Osteoblast (primary cell): ENCODE results near the gene RANBP17. TPM values are rescaled to one million over a fixed set of nuclear protein-coding genes. Genes with fewer than 3 reads are reported as not detected.

Experiments used
- DNase-seq: peaks from one replicate; pipeline ENCODE4 v3.0.0; 2011; ENCODE audit warnings: low spot score, mixed read lengths; ENCODE audit not compliant: insufficient read length; ENCODE audit errors: missing footprints
- H2AFZ ChIP-seq: 2 replicates; pipeline ENCODE4 v1.6.0; 2011; ENCODE audit warnings: mild to moderate bottlenecking, low read length
- H3K27ac ChIP-seq: 2 replicates; pipeline ENCODE4 v1.5.1; 2011; ENCODE audit warnings: mild to moderate bottlenecking, low read depth, low read length, moderate library complexity
- H3K27me3 ChIP-seq: 2 replicates; pipeline ENCODE4 v1.6.0; 2012; ENCODE audit warnings: mild to moderate bottlenecking, control low read depth, inconsistent platforms, low read length, moderate library complexity; ENCODE audit not compliant: insufficient read depth
- H3K36me3 ChIP-seq: 2 replicates; pipeline ENCODE4 v1.5.1; 2011; ENCODE audit warnings: mild to moderate bottlenecking, low read length, control low read depth, moderate library complexity; ENCODE audit not compliant: insufficient read depth
- H3K4me1 ChIP-seq: 2 replicates; pipeline ENCODE4 v1.5.1; 2011; ENCODE audit warnings: mild to moderate bottlenecking, low read length, control low read depth, moderate library complexity; ENCODE audit not compliant: insufficient read depth
- H3K4me2 ChIP-seq: 2 replicates; pipeline ENCODE4 v1.6.0; 2011; ENCODE audit warnings: mild to moderate bottlenecking, low read length; ENCODE audit not compliant: insufficient read depth
- H3K4me3 ChIP-seq: fragments of 200-600 bp; sonication (generic); 3 replicates; pipeline ENCODE4 v1.5.1; 2012; ENCODE audit warnings: mild to moderate bottlenecking, low read length, inconsistent platforms; ENCODE audit not compliant: insufficient read depth
- H3K79me2 ChIP-seq: 2 replicates; pipeline ENCODE4 v1.6.0; 2012; ENCODE audit warnings: mild to moderate bottlenecking, low read length, control low read depth, inconsistent platforms; ENCODE audit not compliant: insufficient read depth
- H3K9me3 ChIP-seq: 2 replicates; pipeline ENCODE4 v1.5.1; 2011; ENCODE audit warnings: low read depth, low read length, control low read depth
- H4K20me1 ChIP-seq: 2 replicates; pipeline ENCODE4 v1.6.0; 2012; ENCODE audit warnings: mild to moderate bottlenecking, low read length, control low read depth; ENCODE audit not compliant: insufficient read depth
- CTCF ChIP-seq: IDR thresholded peaks from 2 replicates; pipeline ENCODE4 v1.5.1; 2011; ENCODE audit warnings: mild to moderate bottlenecking, low read depth, low read length, moderate library complexity; ENCODE audit errors: extremely low read depth
- total RNA-seq: library from RNA; depleted of rRNA; stranded (reverse); fragments of >200 nt; gene quantifications from 2 replicates; pipeline ENCODE4 v1.2.3, GENCODE V29; 2012

The RANBP17 gene
- total RNA-seq, 1 donor, result 4.0 TPM

- DNase-seq, result no peak
- Histone ChIP-seq H3K4me3 (no peak overlapping the region), H3K27ac (no peak overlapping the region), H2AFZ (no peak overlapping the region), H3K79me2 (no peaks in the 10 kb centered on the region), H3K4me1 (no peaks in the 10 kb centered on the region), H3K27me3 (no peaks in the 10 kb centered on the region), H4K20me1 (no peaks in the 10 kb centered on the region), H3K4me2 (no peak overlapping the region), H3K9me3 (no peaks in the 10 kb centered on the region), H3K36me3 (no peaks in the 10 kb centered on the region)
- no peak for TF ChIP-seq CTCF
Observed at GRCh38 chr5:171107669-171108068, 245.9 kb downstream of the RANBP17 start.

- TF ChIP-seq CTCF, result no peak
- H3K27me3 ChIP-seq, result no peaks in the 10 kb centered on the region
- no peak overlapping the region for H2AFZ ChIP-seq
Observed at GRCh38 chr5:171115519-171115918, 253.7 kb downstream of the RANBP17 start.

GRCh38 chr5:171116719-171117118 is 254.9 kb downstream of the RANBP17 start:
- no peak overlapping the region for H3K4me3 ChIP-seq
- H3K27ac ChIP-seq, result no peak overlapping the region
- no peaks in the 10 kb centered on the region for H3K27me3 ChIP-seq
- no peak for TF ChIP-seq CTCF
- H3K9me3 ChIP-seq, result no peaks in the 10 kb centered on the region
- no peaks in the 10 kb centered on the region for H3K4me1 ChIP-seq
- no peak overlapping the region for H3K4me2 ChIP-seq
- DNase-seq, result no peak
- no peaks in the 10 kb centered on the region for H3K36me3 ChIP-seq
- H2AFZ ChIP-seq, result no peak overlapping the region
- no peaks in the 10 kb centered on the region for H4K20me1 ChIP-seq
- H3K79me2 ChIP-seq, result no peaks in the 10 kb centered on the region

More at GRCh38 chr5:171115519-171115918, 253.7 kb downstream of the RANBP17 start:
- no peaks in the 10 kb centered on the region for H3K36me3 ChIP-seq
- no peak overlapping the region for H3K27ac ChIP-seq
- no peaks in the 10 kb centered on the region for H3K79me2 ChIP-seq
- no peaks in the 10 kb centered on the region for H3K9me3 ChIP-seq
- no peaks in the 10 kb centered on the region for H4K20me1 ChIP-seq
- no peak for DNase-seq
- H3K4me2 ChIP-seq, result no peak overlapping the region
- H3K4me1 ChIP-seq, result no peaks in the 10 kb centered on the region
- H3K4me3 ChIP-seq, result no peak overlapping the region

GRCh38 chr5:171120986-171121622 is 259.3 kb downstream of the RANBP17 start:
- no peak overlapping the region for H2AFZ ChIP-seq
- no peak for TF ChIP-seq CTCF
- no peaks in the 10 kb centered on the region for H3K4me1 ChIP-seq
- H3K4me2 ChIP-seq, result no peak overlapping the region
- H3K79me2 ChIP-seq, result no peaks in the 10 kb centered on the region
- no peak overlapping the region for H3K4me3 ChIP-seq
- H3K9me3 ChIP-seq, result no peaks in the 10 kb centered on the region
- H3K27ac ChIP-seq, result no peak overlapping the region
- no peaks in the 10 kb centered on the region for H3K27me3 ChIP-seq
- no peak for DNase-seq
- no peaks in the 10 kb centered on the region for H3K36me3 ChIP-seq
- H4K20me1 ChIP-seq, result no peaks in the 10 kb centered on the region
